NCI-H82 treated with DMSO at 0.1 percent for 48 hours (cell line): ENCODE results near the gene ADM2.
"Not testable (repeated sequence)": the region's sequence is repeated elsewhere in the genome, so short reads cannot be mapped to it uniquely, and the experiment has no call there.

Experiments used
- DNase-seq: peaks from one replicate; lab custom pipeline; 2025; ENCODE audit not compliant: unreplicated experiment; lab: John Stamatoyannopoulos, UW

Gene ADM2, protein sequence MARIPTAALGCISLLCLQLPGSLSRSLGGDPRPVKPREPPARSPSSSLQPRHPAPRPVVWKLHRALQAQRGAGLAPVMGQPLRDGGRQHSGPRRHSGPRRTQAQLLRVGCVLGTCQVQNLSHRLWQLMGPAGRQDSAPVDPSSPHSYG

GRCh38 chr22:50481440-50482106 lies at the start of gene ADM2:
ADM2 (plus strand) TSS chr22:50481543; CDS start chr22:50481848, 305 bp downstream.
- DNase-seq, result no peak

DNA sequence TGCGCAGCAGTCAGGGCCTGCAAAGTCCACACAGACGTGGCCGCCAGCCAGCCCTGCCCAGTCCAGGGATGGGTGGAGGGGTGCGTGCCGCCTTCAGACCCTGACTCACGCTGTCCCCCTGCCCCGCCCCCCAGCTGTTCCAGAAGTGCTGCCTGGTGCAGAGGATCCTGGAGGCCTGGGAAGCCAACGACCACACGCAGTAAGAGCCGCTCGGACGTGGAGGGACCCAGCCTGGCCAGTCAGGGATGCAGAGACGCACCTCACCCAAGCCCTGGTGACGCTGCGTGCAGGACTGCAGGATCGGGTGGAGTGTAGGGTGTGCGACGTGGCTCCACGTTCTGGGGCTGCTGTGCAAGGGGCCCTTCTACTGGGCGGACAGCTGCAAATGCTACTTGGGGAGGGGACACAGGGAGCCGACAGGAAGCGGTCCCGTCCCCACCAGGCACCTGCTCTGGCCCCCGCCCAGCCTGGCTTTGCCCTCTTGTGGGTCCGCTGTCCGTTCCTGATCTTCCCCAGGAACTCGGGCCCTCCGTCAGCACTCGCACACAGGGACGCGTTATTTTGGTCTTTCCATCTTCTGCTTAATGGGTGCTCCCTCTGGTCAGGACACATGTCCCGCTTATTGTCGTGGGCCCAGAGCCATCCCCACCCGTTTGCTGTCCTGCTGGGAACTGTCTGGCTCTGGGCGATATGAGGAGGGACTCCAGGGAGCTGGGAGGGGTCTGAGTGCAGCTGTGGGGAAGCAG lies 49.0 kb upstream of the ADM2 start:
- no peak for DNase-seq

- not testable (repeated sequence) for DNase-seq
Measured at GRCh38 chr22:50432877-50433510, 48.3 kb upstream of the ADM2 start.

- no peak for DNase-seq
Measured at GRCh38 chr22:50434849-50435248, 46.5 kb upstream of the ADM2 start.

- DNase-seq, result no peak
Measured at GRCh38 chr22:50435291-50436014, 45.9 kb upstream of the ADM2 start.

DNA sequence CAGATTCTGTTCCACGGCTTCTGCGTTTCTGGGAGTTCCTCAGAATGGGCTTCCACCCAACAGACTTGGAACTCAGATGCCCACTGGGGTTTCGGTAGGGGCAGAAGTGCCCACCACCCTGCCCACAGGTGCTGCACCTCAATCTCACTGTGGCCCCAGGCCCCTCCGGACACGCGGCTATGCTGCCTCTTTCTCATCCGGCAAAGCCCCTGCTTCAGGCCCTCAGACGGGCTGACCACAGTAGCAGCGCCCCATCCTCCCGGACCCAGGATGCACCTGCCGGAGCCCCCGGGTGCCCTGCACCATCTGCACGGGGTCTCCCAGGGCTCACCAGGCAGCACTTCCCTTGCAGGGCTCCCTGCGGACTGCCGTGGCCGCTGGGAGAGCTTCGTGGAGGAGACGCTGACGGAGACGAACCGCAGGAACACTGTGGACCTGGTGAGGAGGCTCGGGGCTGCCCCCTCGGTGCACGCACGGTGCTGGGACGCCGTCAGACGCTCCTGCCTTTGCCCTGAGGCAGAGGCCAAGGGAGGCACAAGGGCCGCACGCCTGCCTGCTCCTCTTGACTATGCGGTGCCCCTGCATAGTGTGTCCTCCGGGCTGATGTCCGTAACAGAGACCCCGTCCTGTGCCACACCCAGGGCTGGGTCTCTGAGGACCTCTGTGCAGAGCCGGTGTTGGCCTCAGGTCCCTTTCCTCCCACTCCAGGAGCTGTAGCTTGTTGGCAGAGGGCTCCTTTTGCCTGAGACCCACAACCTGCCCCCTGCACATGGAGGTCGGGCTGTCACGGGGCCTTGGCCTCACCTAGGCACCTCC lies 45.1 kb upstream of the ADM2 start:
- DNase-seq, result no peak

DNA sequence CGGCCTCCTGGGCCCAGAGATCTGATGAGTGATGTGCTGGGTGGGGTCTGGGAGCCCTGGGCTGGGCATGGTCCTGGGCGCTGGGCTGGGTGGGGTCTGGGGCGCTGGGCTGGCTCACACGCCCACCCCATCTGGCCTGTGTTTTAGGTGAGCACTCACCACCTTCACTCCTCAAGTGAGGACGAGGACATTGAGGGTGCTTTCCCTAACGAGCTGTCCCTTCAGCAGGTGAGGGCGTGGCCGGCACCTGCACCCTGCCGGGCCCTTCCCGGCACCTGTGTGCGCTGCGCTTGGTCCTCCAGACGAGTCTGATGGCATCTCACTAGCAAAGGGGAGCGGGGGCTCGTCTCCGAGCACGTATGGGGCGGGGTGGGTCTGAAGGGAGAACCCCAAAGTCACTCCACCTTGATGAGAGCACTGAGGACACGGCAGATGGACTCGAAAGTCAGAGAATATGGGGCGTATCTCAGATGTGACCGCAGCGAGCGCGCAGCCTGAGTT lies 44.5 kb upstream of the ADM2 start:
- no peak for DNase-seq

DNA sequence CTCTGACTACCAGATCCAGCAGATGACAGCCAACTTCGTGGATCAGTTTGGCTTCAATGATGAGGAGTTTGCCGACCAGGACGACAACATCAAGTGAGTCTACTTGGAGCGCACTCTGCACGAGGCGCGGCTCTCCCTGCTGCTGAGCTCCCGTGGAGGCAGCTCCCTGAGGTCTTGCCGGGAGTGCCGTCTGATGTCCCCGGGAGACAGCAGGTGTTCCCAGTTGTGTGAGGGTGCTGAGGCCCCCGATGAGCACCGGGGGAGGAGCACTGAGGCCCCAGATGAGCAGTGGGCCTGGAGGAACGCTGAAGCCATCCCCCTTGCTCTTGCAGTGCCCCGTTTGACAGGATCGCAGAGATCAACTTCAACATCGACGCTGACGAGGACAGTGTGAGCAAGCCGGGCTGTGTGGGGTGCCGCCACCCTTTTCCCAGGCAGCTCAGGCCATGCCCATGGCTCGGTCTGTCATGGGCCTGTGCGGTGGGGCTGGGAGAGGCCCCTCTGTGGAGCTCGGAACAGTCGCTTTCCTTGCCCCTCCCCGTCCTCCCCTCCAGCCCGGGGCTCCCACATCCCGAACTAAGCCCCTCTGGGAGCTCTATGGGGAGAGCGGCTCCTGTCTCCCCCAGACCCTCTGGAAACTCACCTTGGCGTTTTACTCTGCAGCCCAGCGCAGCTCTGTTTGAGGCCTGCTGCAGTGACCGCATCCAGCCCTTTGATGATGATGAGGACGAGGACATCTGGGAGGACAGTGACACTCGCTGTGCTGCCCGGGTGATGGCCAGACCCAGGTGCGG lies 43.6 kb upstream of the ADM2 start:
- no peak for DNase-seq

- DNase-seq, result no peak
Measured at GRCh38 chr22:50438305-50439275, 42.8 kb upstream of the ADM2 start.

DNA sequence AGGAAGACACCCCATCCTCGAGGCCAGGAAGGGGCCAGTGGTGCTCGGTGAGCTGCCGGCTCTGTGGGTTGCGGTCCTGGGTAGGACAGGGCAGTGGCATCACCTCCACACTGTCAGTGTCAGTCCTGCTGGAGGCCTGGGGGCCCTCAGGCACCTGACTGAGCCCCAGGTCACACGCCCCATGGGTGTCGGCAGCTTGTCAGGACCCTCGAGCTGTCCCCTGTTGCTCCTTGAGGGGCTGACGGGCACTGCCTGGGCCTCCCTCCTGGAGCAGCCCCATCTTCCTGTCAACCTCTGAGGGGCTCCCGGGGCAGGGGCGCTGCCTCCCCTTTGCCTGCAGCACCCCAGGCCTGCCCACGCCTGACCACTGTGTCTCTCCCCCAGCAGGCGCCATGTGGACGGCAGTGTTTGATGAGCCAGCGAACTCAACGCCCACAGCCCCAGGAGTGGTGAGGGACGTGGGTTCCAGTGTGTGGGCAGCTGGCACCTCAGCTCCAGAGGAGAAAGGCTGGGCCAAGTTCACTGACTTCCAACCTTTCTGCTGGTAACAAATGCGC lies 42.0 kb upstream of the ADM2 start:
- DNase-seq, result no peak

- no peak for DNase-seq
Measured at GRCh38 chr22:50439871-50440331, 41.4 kb upstream of the ADM2 start.

- DNase-seq, result no peak
Measured at GRCh38 chr22:50440544-50441249, 40.6 kb upstream of the ADM2 start.

DNA sequence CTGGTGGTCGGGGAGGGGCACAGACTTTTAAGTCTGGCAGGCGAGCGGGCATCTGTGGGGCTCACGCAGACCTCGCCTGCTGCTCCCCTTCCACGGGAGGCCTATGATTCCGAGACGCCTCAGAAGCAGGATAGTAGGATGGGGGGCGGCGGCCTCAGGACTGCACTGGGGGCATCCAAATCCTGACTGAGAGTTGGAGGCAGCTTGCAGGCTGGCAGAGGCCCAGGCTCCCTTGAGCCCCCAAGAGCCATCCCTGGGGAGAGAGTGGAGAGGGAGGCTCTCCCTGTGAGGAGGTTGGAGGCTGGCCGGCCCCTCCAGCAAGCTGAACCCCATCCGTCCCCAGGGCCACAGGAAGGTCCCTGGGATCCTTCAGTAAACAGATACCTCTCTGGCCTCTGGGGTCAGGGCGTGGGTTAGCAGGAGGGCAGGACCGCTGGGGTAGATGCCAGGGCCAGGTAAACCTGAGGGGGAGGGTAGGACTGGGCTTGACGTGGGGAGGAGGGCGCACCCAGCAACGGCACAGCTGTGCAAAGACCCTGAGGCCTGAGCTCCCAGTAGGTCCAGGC lies 39.8 kb upstream of the ADM2 start:
- no peak for DNase-seq

DNA sequence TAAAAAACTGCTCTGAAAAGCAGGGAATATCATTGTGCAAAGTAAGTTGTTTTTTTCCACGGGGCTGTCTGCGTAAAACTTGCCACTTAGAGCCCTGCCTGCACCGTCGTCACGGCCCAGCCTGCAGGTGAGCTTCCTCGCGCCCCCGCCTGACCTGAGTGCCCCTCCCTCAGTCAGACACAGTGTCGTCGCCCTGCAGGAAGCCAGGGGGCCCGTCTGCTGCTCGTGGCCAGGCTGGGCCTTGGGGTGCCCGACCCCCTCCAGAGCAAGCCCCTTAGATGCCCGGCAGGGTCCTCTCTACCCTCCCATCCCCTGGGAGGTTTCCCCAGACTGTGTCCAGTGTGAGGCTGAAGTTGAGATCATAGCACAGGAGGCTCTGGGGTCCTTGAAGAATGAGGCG lies 38.1 kb upstream of the ADM2 start:
- no peak for DNase-seq

DNA sequence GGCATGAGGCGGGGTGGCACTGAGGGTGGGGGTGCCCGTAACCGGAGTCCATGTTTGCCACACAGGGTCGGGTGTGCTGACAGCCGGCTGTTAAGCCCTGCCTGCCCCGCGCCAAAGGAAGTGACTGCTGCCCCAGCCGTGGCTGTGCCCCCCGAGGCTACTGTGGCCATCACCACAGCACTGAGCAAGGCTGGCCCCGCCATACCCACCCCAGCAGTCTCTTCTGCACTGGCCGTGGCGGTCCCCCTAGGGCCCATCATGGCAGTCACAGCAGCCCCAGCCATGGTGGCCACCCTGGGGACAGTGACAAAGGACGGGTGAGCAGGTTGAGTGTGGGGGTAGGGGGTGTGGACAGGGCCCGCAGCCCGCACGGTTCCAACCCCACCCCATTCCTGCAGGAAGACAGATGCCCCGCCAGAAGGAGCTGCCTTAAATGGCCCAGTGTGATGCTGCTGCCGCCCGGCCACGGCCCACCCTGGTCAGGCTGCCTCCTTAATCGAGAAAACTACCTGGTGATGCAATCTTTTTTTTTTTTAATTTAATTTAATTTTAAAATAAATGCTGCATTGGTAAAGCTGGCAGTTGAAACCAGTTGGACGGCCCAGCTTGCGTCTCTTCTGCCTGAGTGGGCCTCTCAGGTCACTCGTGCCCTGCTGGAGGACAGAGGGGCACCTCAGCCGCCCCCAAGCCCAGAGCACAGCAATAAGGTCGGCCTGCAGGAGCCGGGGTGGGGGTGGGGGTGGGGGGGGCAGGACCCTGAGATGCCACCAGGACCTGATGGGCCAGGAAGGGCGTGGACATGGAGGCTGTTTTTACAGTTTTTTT lies 37.3 kb upstream of the ADM2 start:
- DNase-seq, result no peak

GRCh38 chr22:50444663-50445062 lies 36.7 kb upstream of the ADM2 start:
- DNase-seq, result no peak
